AG04449 (cell line): ENCODE data around the gene AOPEP.

Source experiments
- CTCF ChIA-PET: fragments of 350-600 bp; formaldehyde crosslinking; extraction: SDS; loops from one replicate; lab custom pipeline; 2021; ENCODE audit warnings: antibody characterized with exemption; lab: Yijun Ruan, JAX
- POLR2A ChIA-PET: fragments of 400-600, 350-600 bp; formaldehyde crosslinking; extraction: SDS; loops from one replicate; lab custom pipeline; 2020; ENCODE audit warnings: antibody characterized with exemption, inconsistent platforms; lab: Yijun Ruan, JAX
- DNase-seq: peaks from one replicate; pipeline ENCODE4 v3.0.0-alpha.2; 2010; ENCODE audit warnings: low read depth, low spot score
- H3K4me3 ChIP-seq: 2 replicates; pipeline ENCODE4 v1.5.1; 2011; ENCODE audit warnings: low read depth, mild to moderate bottlenecking, control low read depth, low read length
- CTCF ChIP-seq: IDR thresholded peaks from one replicate; pipeline ENCODE4 v1.5.1; 2011; ENCODE audit warnings: mild to moderate bottlenecking, moderate library complexity, low read length, control low read depth, inconsistent platforms; ENCODE audit not compliant: insufficient read depth; ENCODE audit errors: missing control alignments

AOPEP gene

GRCh38 chr9:95096807-95097206, 370.3 kb downstream of the AOPEP start:
- H3K4me3 ChIP-seq, result no peak overlapping the region
- CTCF ChIA-PET, result interaction anchor here (1.0 to 3.5 kb wide), 5 partner anchors 8 to 415 kb away, joined by 3 to 20 read pairs (median 4); no protein-coding TSS in a partner anchor
- POLR2A ChIA-PET, result no interaction called here
- no peak for TF ChIP-seq CTCF
- no peak for DNase-seq

- CTCF ChIA-PET, result interaction anchor here (1.0 to 3.5 kb wide), 5 partner anchors 26 to 416 kb away, joined by 3 to 20 read pairs (median 3); no protein-coding TSS in a partner anchor
- H3K4me3 ChIP-seq, result no peak overlapping the region
- no peak for TF ChIP-seq CTCF
- DNase-seq, result no peak
- POLR2A ChIA-PET, result interaction anchor here (0.5 kb wide), 1 partner anchor 9 kb away, joined by 3 read pairs; no protein-coding TSS in a partner anchor
Measured at GRCh38 chr9:95097279-95097678, 370.8 kb downstream of the AOPEP start.

GRCh38 chr9:95098391-95098921, 372.0 kb downstream of the AOPEP start:
- no peak for DNase-seq
- ChIA-PET CTCF (interaction anchor here (1.4 to 3.5 kb wide), 4 partner anchors 29 to 417 kb away, joined by 3 to 20 read pairs (median 6); no protein-coding TSS in a partner anchor), POLR2A (no interaction called here)

GRCh38 chr9:95099321-95100070, 373.0 kb downstream of the AOPEP start:
- POLR2A ChIA-PET, result no interaction called here
- DNase-seq, result no peak
- H3K4me3 ChIP-seq, result no peak overlapping the region
- no peak for TF ChIP-seq CTCF
- CTCF ChIA-PET, result interaction anchor here (1.4 to 2.1 kb wide), 3 partner anchors 28 to 418 kb away, joined by 3 to 7 read pairs (median 4); no protein-coding TSS in a partner anchor

More at GRCh38 chr9:95098391-95098921, 372.0 kb downstream of the AOPEP start:
- no peak overlapping the region for H3K4me3 ChIP-seq
- no peak for TF ChIP-seq CTCF

GRCh38 chr9:95100071-95100627, 373.6 kb downstream of the AOPEP start:
- DNase-seq, result no peak
- H3K4me3 ChIP-seq, result no peak overlapping the region
- ChIA-PET POLR2A (no interaction called here), CTCF (interaction anchor here (1.4 to 2.1 kb wide), 2 partner anchors 27 to 31 kb away, joined by 3 to 7 read pairs; no protein-coding TSS in a partner anchor)
- TF ChIP-seq CTCF, result no peak
